MM.1S (cell line): ENCODE measurements around the gene NFKBIA.
"Not testable (repeated sequence)": the region's sequence is repeated elsewhere in the genome, so short reads cannot be mapped to it uniquely, and the experiment has no call there.

Experiments
- DNase-seq: peaks from one replicate; pipeline ENCODE4 v3.0.0-alpha.2; 2015
- H2AFZ ChIP-seq: fragments of 300-600 bp; sonication (generic); 2 replicates; pipeline ENCODE4 v1.6.0; 2016; ENCODE audit warnings: antibody characterized with exemption, low read length
- H3F3A ChIP-seq: fragments of 300-600 bp; sonication (generic); 2 replicates; pipeline ENCODE4 v1.6.1; 2016; ENCODE audit warnings: mild to moderate bottlenecking, antibody characterized with exemption, low read length, moderate library complexity, mixed read lengths; ENCODE audit not compliant: insufficient read depth
- H3K27ac ChIP-seq: fragments of 300-600 bp; sonication (generic); 2 replicates; pipeline ENCODE4 v1.5.1; 2016; ENCODE audit warnings: mild to moderate bottlenecking, low read length
- H3K27me3 ChIP-seq: fragments of 300-600 bp; sonication (generic); replicated peaks from 2 replicates; pipeline ENCODE4 v1.6.0; 2016; ENCODE audit warnings: low read length; ENCODE audit not compliant: insufficient read depth
- H3K36me3 ChIP-seq: fragments of 300-600 bp; sonication (generic); replicated peaks from 2 replicates; pipeline ENCODE4 v1.6.1; 2016; ENCODE audit warnings: mild to moderate bottlenecking, low read length, mixed read lengths; ENCODE audit not compliant: insufficient read depth
- H3K4me1 ChIP-seq: fragments of 300-600 bp; sonication (generic); 2 replicates; pipeline ENCODE4 v1.6.1; 2016; ENCODE audit warnings: low read length, mixed read lengths
- H3K4me2 ChIP-seq: fragments of 300-600 bp; sonication (generic); 2 replicates; pipeline ENCODE4 v1.6.0; 2016; ENCODE audit warnings: low read depth, low read length
- H3K4me3 ChIP-seq: fragments of 300-600 bp; sonication (generic); 2 replicates; pipeline ENCODE4 v1.5.1; 2016; ENCODE audit warnings: low read length, mixed read lengths
- H3K79me2 ChIP-seq: fragments of 300-600 bp; sonication (generic); 2 replicates; pipeline ENCODE4 v1.6.1; 2016; ENCODE audit warnings: mixed run types, low read length, mixed read lengths
- H3K9ac ChIP-seq: fragments of 300-600 bp; sonication (generic); 2 replicates; pipeline ENCODE4 v1.6.1; 2016; ENCODE audit warnings: low read length, mixed read lengths
- H3K9me2 ChIP-seq: fragments of 300-600 bp; sonication (generic); replicated peaks from 2 replicates; pipeline ENCODE4 v1.6.1; 2016; ENCODE audit warnings: mild to moderate bottlenecking, low read length, mixed read lengths; ENCODE audit not compliant: insufficient read depth
- H3K9me3 ChIP-seq: fragments of 300-600 bp; sonication (generic); replicated peaks from 2 replicates; pipeline ENCODE4 v1.6.1; 2016; ENCODE audit warnings: mild to moderate bottlenecking, low read length, mixed read lengths; ENCODE audit not compliant: insufficient read depth
- H4K20me1 ChIP-seq: fragments of 300-600 bp; sonication (generic); 2 replicates; pipeline ENCODE4 v1.6.1; 2016; ENCODE audit warnings: mild to moderate bottlenecking, low read length, moderate library complexity, mixed read lengths; ENCODE audit not compliant: insufficient read depth
- EZH2 ChIP-seq: fragments of 300-600 bp; sonication (generic); optimal IDR thresholded peaks from 2 replicates; pipeline ENCODE3; 2017; ENCODE audit warnings: low read depth, mild to moderate bottlenecking, antibody characterized with exemption, low read length, mixed read lengths
- EZH2phosphoT487 ChIP-seq: fragments of 300-600 bp; sonication (generic); IDR thresholded peaks from 2 replicates; pipeline ENCODE4 v1.6.1; 2018; ENCODE audit warnings: antibody characterized with exemption, low read length
- TF ChIP-seq, protein P1 (sequence below): fragments of 300-600 bp; sonication (generic); IDR thresholded peaks from 2 replicates; pipeline ENCODE4 v1.5.1; 2016; ENCODE audit warnings: antibody characterized with exemption, low read length, mixed read lengths

NFKBIA gene

DNA sequence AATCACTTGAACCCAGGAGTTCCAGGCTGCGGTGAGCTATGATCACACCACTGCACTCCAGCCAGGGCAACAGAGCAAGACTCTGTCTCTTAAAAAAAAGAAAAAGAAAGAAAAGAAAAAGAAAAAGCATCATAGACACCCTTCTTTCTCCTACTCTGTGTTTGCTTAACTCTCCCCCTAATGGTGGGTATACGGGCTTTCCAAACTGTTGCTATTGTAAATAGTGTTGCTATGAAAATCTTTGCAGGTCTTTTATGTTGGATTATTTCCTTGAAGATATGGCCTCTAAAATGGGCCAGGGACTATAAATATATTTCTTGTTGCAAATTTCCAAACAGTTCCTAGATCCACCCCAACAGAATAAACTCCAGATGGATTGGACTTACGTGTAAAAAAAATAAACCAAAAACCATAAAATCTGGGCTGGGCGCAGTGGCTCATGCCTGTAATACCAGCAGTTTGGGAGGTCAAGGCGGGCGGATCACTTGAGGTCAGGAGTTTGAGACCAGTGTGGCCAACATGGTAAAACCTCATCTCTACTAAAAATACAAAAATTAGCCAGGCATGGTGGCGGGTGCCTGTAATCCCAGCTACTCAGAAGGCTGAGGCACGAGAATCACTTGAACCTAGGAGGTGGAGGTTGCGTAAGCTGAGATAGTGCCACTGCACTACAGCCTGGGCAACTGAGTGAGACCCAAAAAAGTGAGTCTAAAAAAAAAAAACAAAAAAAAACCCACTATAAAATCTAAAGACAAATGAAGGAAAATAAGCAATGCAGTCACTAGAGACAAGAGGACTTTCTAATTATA is 25.9 kb downstream of the NFKBIA start:
- Histone ChIP-seq H3K79me2 (no peaks in the 10 kb centered on the region), H3F3A (no peaks in the 10 kb centered on the region), H3K9me2 (no peaks in the 10 kb centered on the region), H3K27ac (no peak overlapping the region), H3K4me3 (no peak overlapping the region), H3K4me1 (no peaks in the 10 kb centered on the region), H4K20me1 (no peaks in the 10 kb centered on the region), H3K9ac (no peak overlapping the region), H2AFZ (no peak overlapping the region), H3K9me3 (no peaks in the 10 kb centered on the region), H3K4me2 (no peak overlapping the region), H3K36me3 (no peaks in the 10 kb centered on the region), H3K27me3 (no peaks in the 10 kb centered on the region)
- no peak for DNase-seq
- TF ChIP-seq EZH2 = no peak
- TF ChIP-seq, protein P1, sequence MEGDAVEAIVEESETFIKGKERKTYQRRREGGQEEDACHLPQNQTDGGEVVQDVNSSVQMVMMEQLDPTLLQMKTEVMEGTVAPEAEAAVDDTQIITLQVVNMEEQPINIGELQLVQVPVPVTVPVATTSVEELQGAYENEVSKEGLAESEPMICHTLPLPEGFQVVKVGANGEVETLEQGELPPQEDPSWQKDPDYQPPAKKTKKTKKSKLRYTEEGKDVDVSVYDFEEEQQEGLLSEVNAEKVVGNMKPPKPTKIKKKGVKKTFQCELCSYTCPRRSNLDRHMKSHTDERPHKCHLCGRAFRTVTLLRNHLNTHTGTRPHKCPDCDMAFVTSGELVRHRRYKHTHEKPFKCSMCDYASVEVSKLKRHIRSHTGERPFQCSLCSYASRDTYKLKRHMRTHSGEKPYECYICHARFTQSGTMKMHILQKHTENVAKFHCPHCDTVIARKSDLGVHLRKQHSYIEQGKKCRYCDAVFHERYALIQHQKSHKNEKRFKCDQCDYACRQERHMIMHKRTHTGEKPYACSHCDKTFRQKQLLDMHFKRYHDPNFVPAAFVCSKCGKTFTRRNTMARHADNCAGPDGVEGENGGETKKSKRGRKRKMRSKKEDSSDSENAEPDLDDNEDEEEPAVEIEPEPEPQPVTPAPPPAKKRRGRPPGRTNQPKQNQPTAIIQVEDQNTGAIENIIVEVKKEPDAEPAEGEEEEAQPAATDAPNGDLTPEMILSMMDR = no peak
- TF ChIP-seq EZH2phosphoT487 = no peak

DNA sequence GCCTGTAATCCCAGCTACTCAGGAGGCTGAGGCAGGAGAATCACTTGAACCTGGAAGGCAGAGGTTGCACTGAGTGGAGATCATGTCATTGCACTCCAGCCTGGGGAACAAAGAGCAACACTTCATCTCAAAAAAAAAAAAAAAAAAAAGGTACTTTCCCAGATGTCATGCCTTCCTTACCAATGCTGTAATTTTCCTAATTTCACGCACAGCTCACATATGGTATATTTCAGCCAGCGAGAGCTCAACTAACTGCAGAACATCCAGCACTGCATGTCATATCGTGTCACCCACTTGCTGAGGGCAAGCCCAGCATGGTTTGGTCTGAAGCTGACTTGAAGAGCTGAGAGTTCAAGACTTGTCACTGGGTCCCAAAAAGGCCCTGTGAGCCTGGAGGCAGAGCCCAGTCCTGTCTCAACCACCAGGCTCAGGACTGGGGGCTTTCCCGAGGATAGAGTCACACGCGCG is 29.0 kb downstream of the NFKBIA start:
- Histone ChIP-seq H3K4me3 (no peak overlapping the region), H3K27ac (no peak overlapping the region), H3K27me3 (no peaks in the 10 kb centered on the region), H3K9ac (no peak overlapping the region), H3K79me2 (no peaks in the 10 kb centered on the region), H3K4me1 (no peaks in the 10 kb centered on the region), H3K9me2 (no peaks in the 10 kb centered on the region), H3K9me3 (no peaks in the 10 kb centered on the region), H2AFZ (no peak overlapping the region), H4K20me1 (no peaks in the 10 kb centered on the region), H3K4me2 (no peak overlapping the region), H3F3A (no peaks in the 10 kb centered on the region), H3K36me3 (no peaks in the 10 kb centered on the region)
- DNase-seq = no peak
- TF ChIP-seq, protein P1 = no peak
- TF ChIP-seq EZH2phosphoT487 (no peak), EZH2 (no peak)

- Histone ChIP-seq H3K79me2 (no peaks in the 10 kb centered on the region), H2AFZ (no peak overlapping the region), H3K9me3 (no peaks in the 10 kb centered on the region), H3K9me2 (no peaks in the 10 kb centered on the region), H3F3A (no peaks in the 10 kb centered on the region), H3K27me3 (no peaks in the 10 kb centered on the region), H4K20me1 (no peaks in the 10 kb centered on the region), H3K27ac (no peak overlapping the region), H3K4me3 (no peak overlapping the region), H3K9ac (no peak overlapping the region), H3K36me3 (no peaks in the 10 kb centered on the region), H3K4me2 (no peak overlapping the region), H3K4me1 (no peaks in the 10 kb centered on the region)
- TF ChIP-seq, protein P1 = no peak
- DNase-seq = no peak
Observed at GRCh38 chr14:35374263-35374712, 30.3 kb downstream of the NFKBIA start.

DNA sequence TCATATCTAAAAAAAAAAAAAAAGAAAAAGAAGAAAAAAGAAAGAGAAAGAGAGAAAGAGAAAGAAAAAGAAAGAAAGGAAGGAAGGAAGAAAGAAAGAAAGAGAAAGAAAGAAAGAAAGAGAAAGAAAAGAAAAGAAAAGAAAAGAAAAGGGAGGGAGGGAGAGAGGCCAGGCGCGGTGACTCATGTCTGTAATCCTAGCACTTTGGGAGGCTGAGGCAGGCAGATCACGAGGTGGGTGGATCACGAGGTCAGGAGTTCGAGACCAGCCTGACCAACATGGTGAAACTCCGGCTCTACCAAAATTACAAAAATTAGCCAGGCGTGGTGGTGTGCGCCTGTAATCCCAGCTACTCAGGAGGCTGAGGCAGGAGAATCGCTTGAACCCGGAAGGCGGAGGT is 31.3 kb downstream of the NFKBIA start:
- not testable (repeated sequence) for H3K27me3 ChIP-seq, H2AFZ ChIP-seq, DNase-seq, H3K27ac ChIP-seq, H3F3A ChIP-seq, H4K20me1 ChIP-seq, H3K79me2 ChIP-seq, H3K4me1 ChIP-seq, H3K4me2 ChIP-seq, H3K9me3 ChIP-seq, H3K9me2 ChIP-seq, H3K36me3 ChIP-seq, H3K9ac ChIP-seq, H3K4me3 ChIP-seq
